VCaP (cell line): ENCODE results near the gene HRK.

Source experiments
- H3K27ac ChIP-seq: fragments of 450-650 bp; 2 replicates; pipeline ENCODE4 v1.5.1; 2017
- TF ChIP-seq, protein P1 (sequence below): fragments of 450-650 bp; conservative IDR thresholded peaks from 2 replicates; pipeline ENCODE4 v1.5.1; 2017; ENCODE audit warnings: mild to moderate bottlenecking, moderate library complexity

HRK gene

DNA sequence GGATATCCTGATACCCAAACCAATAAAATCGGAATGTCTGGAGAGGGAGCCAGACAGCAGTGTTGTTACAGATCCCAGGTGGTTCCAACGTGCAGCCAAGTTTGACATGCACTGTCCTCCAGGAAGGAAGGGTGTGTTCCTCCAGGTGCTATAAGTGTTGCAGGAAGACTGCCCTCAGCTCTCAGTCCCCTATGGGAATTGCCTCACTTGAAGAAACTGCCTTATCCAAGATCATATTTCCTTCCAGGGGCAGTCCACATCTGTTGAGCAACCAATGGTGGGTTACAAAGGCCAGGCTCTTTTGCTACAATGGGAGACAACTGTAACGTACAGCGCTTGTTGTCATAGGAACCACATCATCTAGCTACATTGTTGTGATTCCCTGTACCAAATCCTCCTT is 16.2 kb upstream of the HRK start:
- H3K27ac ChIP-seq: no peak overlapping the region
- TF ChIP-seq, protein P1, sequence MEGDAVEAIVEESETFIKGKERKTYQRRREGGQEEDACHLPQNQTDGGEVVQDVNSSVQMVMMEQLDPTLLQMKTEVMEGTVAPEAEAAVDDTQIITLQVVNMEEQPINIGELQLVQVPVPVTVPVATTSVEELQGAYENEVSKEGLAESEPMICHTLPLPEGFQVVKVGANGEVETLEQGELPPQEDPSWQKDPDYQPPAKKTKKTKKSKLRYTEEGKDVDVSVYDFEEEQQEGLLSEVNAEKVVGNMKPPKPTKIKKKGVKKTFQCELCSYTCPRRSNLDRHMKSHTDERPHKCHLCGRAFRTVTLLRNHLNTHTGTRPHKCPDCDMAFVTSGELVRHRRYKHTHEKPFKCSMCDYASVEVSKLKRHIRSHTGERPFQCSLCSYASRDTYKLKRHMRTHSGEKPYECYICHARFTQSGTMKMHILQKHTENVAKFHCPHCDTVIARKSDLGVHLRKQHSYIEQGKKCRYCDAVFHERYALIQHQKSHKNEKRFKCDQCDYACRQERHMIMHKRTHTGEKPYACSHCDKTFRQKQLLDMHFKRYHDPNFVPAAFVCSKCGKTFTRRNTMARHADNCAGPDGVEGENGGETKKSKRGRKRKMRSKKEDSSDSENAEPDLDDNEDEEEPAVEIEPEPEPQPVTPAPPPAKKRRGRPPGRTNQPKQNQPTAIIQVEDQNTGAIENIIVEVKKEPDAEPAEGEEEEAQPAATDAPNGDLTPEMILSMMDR: no peak

DNA sequence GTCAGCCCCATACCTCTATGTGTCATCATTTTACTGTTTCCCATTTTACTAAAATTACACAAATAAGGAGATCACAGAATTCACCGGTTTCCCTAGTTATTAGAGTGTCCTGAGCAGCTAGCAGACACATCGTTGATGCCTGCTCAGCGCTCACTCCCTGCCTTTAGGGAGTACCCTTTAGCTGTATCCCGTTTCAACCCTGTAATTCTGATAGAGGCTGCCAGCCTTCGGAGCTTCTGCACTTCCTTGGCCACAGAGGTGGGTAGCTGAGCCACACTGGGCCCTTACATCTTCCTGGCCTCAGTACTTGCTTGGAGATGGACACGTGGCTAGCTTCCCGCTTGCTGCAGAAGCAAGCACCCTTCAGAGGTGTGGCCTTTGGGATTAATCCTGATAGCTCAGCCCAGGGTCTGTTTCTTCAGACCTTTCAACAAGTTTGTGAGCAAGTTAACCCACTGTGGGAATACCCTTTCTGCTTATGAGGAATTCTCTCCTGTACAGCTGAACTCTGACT is 15.2 kb upstream of the HRK start:
- H3K27ac ChIP-seq: no peak overlapping the region
- TF ChIP-seq, protein P1: no peak

DNA sequence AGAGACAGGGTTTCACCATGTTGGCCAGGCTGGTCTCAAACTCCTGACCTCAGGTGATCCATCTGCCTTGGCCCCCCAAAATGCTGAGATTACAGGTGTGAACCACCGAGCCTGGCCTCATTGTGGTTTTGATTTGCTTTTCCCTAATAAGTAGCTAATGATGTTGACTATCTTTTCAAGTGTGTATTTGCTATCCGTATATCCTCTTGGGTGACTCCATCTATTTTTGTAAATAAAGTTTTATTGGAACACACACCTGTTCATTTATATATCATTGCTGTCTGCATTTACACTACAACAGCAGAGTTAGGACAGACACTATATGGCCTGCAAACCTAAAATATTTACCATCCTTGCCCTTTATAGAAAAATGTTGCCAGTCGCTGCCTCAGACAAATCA is 13.7 kb upstream of the HRK start:
- no peak overlapping the region for H3K27ac ChIP-seq
- TF ChIP-seq, protein P1: no peak

DNA sequence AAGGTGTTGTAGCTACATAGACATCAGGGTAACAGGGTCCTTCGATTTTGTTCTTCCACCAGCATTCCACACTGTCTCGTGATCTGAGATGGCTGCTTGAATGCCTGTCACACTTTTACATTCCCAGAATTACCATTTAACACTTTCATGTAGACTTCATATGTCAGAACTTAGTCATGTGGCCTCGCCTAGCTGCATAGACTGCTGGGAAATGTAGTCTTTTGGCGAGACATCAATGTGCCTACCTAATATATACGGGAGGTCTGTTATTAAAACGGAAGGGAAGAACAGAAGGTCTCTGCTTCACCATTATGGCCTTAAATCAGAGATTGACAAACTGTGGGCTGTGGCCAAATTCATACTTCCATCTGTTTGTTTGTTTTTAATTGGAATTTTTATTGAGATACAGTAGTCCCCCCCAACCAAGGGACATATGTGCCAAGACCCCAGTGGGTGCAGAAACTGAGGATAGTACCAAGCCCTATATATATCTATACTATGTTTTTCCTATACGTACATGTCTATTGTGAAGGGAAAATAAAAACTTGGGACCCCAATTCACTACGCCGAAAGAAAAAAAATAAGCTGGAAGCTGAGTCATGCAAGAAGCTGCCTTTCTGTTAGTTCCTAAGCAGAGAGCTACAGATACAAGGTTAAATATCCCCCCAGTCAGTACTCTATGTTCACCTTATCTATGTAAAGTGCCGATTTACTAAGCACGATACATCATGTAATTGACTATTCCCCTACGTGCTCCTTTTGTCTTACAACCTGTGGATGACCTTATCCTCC is 11.3 kb upstream of the HRK start:
- TF ChIP-seq, protein P1: no peak
- H3K27ac ChIP-seq: no peak overlapping the region

DNA sequence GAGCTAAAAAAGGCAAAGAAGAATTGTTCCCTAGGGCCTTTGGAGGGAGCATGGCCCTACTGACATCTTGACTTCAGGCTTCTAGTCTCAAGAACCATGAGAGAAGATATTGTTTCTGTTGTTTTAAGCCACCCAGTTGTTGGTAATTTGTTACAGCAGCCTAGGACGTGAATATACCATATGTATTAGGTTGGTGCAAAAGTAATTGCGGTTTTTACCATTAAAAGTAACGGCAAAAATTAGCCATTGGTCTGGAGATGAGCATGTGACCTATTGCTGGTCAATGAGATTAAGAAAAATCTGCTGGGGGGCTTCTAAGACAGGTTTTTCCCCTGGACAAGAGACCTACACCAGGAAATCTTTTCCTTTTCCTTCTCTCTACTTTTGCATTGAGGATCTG is 9.8 kb upstream of the HRK start:
- TF ChIP-seq, protein P1: no peak

DNA sequence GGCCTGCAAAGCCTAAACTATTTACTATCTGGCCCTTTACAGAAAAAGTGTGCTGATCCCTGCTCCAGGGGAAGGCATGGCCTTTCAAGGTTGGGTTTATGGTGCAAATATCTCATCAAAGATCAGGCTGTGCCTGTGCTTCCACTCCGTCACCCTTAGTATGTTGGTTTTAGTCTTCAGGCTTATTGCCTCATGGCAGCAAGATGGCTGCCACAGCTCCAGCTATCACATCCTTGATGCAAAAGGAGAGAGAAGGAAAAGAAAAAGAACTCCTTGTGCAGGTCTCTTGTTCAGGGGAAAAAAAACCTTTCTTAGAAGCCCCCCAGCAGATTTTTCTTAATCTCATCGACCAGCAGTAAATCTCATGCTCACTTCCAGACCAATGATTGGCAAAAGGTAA is 9.1 kb upstream of the HRK start:
- H3K27ac ChIP-seq: no peak overlapping the region
- TF ChIP-seq, protein P1: no peak

More for the DNA sequence above, 9.8 kb upstream of the HRK start:
- H3K27ac ChIP-seq: no peak overlapping the region

DNA sequence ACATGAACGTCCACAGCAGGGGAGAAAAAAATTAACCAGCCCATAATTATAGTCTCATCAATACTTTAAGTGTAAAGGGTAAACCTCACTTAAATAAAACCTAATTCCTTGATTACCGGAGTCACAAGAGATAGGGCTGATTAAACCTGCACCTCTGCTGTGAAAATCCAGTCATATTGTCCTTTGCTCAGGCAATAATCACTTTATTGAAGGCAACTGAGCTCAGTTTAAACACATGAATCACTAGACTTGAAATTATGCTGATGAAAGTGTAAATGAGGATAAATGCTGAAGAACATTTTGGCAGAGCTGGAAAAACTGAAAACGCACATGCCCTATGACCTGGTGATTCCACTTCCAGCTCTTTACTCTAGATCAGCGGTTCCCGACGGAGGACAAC is 6.7 kb upstream of the HRK start:
- TF ChIP-seq, protein P1: no peak
- no peak overlapping the region for H3K27ac ChIP-seq
